ENCODE results near the gene LRMDA.

Gene LRMDA

DNA sequence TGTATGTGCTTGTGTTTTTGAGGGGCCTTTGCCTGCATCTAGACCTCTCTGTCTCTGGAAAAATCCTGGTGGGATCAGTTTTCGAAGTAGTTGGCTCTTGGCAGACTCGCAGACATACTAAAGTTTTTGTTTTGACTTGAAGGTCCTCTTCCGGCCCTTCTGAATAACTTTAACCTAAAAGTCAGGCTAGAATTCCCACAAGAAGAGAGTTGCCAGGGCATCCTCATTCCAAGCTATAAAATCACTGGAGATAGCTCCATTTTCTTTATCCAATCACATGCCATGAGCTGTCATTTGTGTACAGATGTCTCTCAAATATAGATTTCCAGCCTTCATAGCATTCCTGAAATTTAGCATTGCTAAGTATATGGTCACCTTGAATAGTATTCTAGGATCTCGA, 967.8 kb downstream of the LRMDA start:
- no peak for TF ChIP-seq ZNF274 (IDR thresholded peaks at IDR 0.05; ENCODE audit: low read depth, low read length)
- no peak overlapping the region for H3K4me3 ChIP-seq (ENCODE audit: low read length)

GRCh38 chr10:76401006-76401405, 969.6 kb downstream of the LRMDA start:
- TF ChIP-seq ZNF274 (IDR thresholded peaks at IDR 0.05; ENCODE audit: low read depth, low read length), result no peak
- no peak overlapping the region for H3K4me3 ChIP-seq (ENCODE audit: low read length)

DNA sequence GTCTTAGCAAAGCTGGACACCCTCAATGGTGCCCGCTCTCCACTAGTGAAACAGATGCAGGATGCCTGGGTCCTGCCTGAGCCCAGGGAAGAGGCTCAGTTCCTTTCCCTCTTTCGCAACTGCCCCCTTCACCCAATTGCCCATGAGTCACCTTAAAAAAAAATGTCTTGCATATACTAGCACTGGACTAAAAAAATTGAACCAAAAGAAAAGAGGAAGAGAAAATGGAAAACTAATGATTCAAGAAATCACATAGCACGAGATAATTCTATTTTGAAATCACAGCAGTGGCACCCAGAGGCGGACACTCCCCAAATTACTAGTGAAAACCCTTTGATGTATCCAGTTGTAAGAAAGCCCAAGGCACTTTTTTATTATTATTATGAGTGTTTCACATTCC, 972.5 kb downstream of the LRMDA start:
- no peak overlapping the region for H3K4me3 ChIP-seq (ENCODE audit: low read length)
- no peak for TF ChIP-seq ZNF274 (IDR thresholded peaks at IDR 0.05; ENCODE audit: low read depth, low read length)

- H3K4me3 ChIP-seq (ENCODE audit: low read length), result no peak overlapping the region
- TF ChIP-seq ZNF274 (IDR thresholded peaks at IDR 0.05; ENCODE audit: low read depth, low read length), result no peak
Measured at GRCh38 chr10:76404531-76404930, 973.1 kb downstream of the LRMDA start.

GRCh38 chr10:76405922-76406321, 974.5 kb downstream of the LRMDA start:
- no peak for TF ChIP-seq ZNF274 (IDR thresholded peaks at IDR 0.05; ENCODE audit: low read depth, low read length)
- no peak overlapping the region for H3K4me3 ChIP-seq (ENCODE audit: low read length)

GRCh38 chr10:76408646-76409045, 977.2 kb downstream of the LRMDA start:
- TF ChIP-seq ZNF274 (IDR thresholded peaks at IDR 0.05; ENCODE audit: low read depth, low read length), result no peak
- no peak overlapping the region for H3K4me3 ChIP-seq (ENCODE audit: low read length)

DNA sequence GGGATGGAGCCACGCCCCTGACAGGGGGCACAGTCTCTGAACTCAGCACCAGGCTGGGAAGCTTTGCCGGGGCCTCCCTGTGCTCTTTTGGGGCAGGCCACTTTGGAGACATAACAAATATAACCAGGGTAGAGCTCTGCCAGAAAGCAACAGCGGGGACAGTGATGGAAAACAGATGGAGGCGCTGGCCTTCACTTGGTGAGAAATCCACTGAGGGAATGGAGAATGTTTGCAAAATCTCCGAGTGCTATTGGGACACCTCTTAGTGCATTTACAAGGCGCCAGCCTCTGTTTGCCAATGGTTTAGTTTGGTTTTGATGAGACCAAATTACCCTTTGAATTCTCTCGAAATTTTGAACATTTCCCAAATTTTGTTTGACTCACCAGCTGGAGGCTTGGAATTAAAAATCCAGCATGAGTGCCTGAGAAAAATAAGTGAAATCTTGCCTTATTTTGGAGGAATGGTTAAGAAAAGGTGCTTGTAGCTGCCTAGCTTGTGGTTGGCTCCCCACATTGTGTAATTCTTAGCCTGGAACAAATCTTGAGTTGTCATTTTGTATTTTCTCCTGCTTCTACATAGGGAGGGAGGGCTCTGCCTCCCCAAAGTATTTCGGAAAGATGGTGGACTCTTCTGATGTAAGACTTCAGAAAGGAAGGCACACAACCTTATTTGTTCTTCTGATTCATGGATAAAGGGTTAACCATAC, 980.5 kb downstream of the LRMDA start:
- H3K4me3 ChIP-seq (ENCODE audit: low read length), result no peak overlapping the region
- TF ChIP-seq ZNF274 (IDR thresholded peaks at IDR 0.05; ENCODE audit: low read depth, low read length), result no peak

GRCh38 chr10:76415554-76415953, 984.1 kb downstream of the LRMDA start:
- no peak overlapping the region for H3K4me3 ChIP-seq (ENCODE audit: low read length)
- no peak for TF ChIP-seq ZNF274 (IDR thresholded peaks at IDR 0.05; ENCODE audit: low read depth, low read length)

DNA sequence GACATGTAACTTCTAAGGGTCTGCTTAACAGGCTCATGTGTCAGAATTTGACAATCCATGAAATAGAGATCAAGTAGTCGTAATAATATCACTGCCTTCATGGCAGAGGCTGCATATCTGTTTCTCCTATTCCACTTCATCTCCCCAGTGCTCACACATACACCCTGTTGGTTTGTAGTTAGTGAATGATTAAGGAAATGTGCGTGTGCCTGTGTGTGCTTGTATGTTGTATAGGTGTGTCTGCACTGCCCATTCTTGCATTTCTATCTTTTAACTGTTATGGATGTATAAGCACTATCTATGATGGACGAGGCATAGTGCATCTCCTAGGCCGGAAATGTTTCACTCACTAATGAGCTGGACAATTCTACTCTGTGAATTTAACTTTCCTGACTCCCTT, 985.2 kb downstream of the LRMDA start:
- TF ChIP-seq ZNF274 (IDR thresholded peaks at IDR 0.05; ENCODE audit: low read depth, low read length), result no peak
- no peak overlapping the region for H3K4me3 ChIP-seq (ENCODE audit: low read length)

DNA sequence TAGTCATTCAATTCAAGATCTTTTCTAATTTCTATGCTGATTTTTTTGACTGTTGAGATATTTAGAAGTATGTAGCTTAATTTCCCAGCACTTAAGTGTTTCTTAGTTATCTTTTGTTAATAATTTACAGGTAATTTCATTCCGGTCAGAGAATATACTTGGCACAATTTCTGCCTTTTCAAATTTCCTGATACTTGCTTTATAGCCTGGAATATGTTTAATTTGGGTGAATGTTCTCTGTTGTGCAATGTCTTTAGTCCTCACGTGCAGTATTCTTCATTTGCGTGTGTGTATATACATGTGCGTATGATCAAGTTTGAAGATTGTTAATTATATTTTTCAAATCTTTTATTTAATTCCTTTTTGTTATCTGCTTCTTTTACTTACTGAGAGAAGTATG, 989.3 kb downstream of the LRMDA start:
- TF ChIP-seq ZNF274 (IDR thresholded peaks at IDR 0.05; ENCODE audit: low read depth, low read length), result no peak
- no peak overlapping the region for H3K4me3 ChIP-seq (ENCODE audit: low read length)

DNA sequence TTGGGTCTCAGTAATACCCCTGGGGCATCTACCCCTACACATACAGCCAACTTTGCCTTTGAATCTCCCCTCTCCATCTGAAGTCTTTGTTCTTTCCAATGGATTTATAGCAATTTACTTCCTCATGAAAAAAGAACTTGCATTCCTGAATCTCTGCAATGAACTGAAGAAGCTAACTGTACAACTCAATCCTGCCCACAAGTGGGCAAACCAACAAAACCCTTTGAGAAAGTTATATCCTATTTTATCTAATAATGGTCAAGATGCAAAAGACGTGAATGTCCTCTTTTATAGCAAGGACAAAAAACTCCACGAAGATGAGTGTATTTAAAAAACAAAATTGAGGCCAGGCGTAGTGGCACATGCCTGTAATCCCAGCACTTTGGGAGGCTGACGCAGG, 991.3 kb downstream of the LRMDA start:
- H3K4me3 ChIP-seq (ENCODE audit: low read length), result no peak overlapping the region
- TF ChIP-seq ZNF274 (IDR thresholded peaks at IDR 0.05; ENCODE audit: low read depth, low read length), result no peak

- no peak for TF ChIP-seq ZNF274 (IDR thresholded peaks at IDR 0.05; ENCODE audit: low read depth, low read length)
- no peak overlapping the region for H3K4me3 ChIP-seq (ENCODE audit: low read length)
Measured at GRCh38 chr10:76428551-76429367, 997.3 kb downstream of the LRMDA start.

- TF ChIP-seq ZNF274 (IDR thresholded peaks at IDR 0.05; ENCODE audit: low read depth, low read length), result no peak
- H3K4me3 ChIP-seq (ENCODE audit: low read length), result no peak overlapping the region
Measured at GRCh38 chr10:76429368-76430060, 998.1 kb downstream of the LRMDA start.

GRCh38 chr10:76430061-76430645, 998.7 kb downstream of the LRMDA start:
- TF ChIP-seq ZNF274 (IDR thresholded peaks at IDR 0.05; ENCODE audit: low read depth, low read length), result no peak
- H3K4me3 ChIP-seq (ENCODE audit: low read length), result no peak overlapping the region

Data from GM08714 (cell line).